GM18508 (cell line): ENCODE results near the gene ERH.

Experiments used
- ATAC-seq: cut with Tn5 transposase; IDR thresholded peaks from one replicate; pipeline ENCODE4 v1.9.1; 2021; ENCODE audit warnings: moderate number of reproducible peaks; ENCODE audit not compliant: insufficient read depth, unreplicated experiment

ERH gene

DNA sequence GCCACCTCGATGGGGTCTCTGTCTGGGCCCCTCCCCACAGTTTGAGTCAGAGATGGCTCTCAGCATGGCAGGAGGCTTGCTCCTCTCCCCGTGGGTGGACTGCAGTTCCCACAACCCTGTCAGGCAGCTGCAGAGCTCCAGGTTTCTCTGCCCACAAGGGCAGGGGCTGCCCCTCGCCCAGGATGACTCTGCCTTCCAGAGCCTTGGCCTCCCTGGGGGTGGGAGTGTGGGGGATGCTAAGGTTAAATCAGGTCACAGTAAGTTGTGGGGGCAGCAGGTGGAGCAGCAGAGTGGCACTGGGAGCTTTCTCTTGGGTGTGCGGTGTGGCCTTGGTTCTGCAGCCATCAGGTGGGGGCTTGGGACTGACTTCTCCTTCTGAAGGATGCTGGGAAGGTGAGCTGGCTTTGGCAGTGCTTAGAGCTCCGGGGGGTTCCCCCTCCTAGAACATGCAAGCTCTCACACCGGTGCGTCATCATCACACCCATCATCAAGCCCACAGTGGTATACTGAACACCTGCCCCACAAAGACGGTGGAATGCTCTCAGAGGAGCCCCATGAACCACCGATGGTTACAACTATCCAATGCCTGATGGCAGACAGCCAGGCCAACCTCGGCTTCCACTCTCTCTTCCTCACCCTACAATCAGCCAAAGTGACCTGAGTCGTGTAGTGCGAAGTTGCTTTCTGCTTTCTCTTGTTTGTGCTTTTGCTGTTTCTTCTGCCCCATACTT, 39.7 kb downstream of the ERH start:
- no peak for ATAC-seq

DNA sequence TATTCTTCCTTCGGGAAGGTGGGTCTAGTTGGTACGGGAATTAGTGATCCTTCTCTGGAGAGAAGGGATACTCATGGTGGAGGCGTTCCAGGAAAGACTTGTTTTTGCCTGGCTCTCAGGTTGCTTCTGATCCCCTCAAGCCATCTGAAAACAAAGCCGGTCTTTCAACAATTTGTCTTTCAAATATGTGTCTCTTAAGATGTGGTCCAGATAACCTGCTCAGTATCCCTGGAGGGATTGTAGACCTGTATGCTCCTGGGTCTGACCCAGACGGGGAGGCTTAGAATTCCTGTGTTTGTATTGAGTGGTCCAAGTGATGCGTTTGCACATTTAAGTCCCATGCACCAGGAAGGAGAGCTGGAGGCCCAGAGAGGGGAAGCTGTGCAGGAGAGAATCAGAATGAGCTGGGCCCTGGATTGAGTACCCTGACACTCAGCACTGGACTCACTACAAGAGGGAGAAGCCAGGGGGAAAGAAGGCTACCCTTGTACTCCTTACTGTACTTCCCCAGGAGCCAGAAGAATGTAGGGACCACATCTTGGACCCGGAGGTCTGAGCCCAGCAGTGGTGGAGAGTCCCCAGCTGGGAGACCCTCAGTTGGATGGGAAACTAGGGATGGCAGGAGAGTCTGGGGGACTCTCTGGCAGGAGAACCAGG, 40.4 kb downstream of the ERH start:
- no peak for ATAC-seq

DNA sequence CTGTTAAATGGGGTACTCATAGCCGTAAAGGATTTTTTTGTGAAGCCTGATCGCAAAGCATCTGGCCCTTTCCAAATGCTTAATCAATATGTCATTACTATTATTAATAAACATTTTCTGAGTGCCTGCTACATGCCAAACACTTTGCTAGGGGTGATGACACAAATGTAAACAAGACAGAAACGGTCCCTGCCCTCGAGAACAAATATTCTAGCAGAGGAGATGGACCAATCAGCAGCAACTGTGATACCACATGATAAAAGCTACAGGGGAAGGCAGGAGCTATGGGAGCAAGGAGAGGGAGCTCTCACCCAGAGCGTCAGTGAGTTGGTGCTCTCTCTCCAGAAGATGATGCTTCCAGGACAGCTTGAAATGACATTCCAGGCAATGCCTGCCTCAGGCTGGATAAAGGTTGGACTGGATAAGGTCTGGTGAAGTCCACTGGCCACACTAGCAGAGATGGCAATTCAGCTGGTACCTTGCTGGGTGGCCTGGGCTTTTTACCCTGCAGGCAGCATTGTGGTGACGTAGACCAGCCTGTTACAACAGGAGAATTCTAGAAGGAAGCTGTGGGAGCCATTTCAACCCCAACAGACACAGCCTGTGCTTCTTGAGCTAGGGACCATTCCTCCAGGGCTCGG, 41.1 kb downstream of the ERH start:
- ATAC-seq = no peak

DNA sequence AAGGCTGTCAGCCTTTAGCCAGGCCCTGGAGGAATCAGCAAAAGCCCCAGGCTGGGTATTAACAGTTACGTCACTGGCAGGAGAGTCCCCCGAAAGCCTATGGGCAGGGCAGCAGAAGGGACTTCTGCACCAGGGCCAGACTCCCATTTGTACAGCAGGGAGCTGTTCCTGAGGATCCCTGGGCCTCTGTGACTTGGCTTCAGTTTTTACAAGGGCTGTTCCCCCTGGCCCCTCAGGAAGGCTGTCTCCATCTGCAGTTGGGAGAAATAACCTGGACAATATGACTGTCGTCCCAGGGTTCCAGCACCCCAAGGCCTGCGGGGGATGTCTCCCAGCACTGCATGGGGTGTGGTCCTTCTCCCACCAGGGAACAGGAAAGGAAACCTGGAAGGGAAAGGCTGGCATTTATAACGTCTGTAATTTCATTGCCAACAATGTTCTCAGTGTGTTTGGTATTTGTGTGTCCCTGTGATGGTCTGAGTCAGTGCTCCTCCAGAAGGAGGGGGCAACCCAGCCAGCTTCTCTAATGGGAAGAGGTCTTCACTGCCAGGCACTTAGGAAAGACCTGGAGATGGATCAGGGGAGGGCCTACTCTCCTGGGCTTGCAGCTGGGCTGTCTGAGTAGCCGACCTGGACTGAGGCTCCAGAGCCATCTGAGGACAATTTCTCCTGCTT, 42.4 kb downstream of the ERH start:
- no peak for ATAC-seq

DNA sequence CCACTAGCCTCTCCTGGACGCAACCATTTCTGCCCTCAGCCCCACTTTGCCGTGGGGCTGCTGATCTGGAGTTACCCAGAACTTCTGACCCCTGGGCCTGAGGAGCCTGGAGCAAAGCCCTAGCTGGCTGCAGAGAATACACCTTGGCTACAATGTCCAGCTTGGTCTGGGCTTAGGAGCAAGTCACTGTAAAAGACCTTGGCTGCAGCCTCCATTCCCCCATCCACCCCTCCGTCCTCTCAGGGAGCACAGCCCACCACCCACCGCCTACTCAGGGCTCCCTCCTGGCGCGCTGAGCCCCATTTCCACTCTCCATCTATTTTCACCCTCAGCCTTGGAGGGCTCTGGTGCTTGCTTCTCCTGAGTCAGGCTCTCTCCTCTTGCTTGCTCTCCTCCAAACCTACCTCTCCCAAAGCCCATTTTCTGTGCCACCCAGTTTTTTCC, 42.9 kb downstream of the ERH start:
- no peak for ATAC-seq

DNA sequence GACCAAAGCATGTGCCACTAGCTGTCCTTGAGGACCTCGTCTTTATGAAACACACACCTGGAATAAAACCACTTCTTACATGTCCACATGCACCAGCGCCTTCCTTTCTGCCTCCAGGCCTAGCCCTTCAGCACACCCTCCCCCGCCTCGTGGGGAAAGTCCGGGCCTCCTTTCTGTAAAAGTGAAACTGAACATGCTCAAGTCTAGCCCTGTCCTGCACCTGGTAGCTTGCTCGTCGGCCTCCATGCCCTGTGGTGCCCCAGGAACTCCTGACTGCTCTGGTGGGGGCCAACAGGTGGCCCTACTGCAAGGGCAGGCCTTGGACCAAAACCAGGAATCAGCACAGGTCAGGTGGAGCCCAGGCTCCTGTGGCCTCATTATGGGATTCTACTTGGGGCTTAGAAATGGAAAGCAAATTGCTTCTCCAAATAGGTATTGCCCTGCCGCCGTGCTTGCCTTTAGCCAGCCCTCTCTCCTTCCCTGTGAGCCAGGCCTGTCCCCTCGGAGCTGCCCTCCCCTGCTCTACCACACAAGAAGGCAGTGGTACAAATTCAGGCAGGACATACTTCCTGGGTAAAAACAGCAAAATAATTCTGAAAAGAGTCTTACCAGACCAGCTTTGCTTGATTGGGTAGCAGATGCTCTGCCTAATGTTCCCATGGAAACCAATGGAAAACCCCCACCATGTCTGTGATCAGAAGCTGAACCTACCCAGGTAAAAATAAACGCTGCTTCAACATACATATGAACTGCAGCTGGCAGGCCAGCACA, 43.5 kb downstream of the ERH start:
- peak; percentile 54 for ATAC-seq

DNA sequence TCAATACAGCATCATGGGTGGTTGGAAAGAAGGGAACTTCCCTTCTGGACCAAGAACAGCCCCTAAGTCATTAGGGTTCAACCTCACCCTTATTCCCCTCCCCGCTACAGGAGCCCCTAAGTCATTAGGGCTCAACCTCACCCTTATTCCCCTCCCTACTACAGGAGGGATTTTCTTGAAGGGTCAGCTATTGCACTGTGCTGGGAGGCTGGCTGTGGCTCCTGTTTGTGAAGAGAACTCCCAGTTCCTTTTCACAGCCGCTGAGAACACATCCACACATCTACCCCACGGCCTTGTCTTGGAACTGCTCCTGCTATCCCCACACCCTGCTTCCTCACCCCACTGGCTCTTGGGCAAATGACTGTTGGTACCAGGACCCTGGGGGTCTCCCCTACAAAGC, 44.9 kb downstream of the ERH start:
- no peak for ATAC-seq

DNA sequence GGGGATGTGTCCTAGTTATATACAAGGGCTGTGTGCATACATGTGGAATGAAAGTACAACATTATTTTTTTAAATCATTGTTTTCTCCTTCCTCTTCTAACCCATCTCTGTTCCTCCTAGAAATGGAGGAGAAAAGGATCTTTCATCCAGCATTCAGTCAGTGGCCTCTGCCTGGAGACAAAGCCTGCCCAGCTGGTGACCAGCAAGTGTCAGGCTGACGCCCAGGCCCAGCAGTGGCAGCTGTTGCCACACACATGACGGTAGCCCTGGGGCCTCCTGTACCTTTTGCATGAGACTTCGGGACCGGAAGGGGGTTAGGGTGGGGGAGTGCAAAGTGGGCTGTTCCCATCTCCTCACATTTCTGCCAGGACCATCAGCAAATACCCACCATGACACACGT, 46.2 kb downstream of the ERH start:
- ATAC-seq = no peak

DNA sequence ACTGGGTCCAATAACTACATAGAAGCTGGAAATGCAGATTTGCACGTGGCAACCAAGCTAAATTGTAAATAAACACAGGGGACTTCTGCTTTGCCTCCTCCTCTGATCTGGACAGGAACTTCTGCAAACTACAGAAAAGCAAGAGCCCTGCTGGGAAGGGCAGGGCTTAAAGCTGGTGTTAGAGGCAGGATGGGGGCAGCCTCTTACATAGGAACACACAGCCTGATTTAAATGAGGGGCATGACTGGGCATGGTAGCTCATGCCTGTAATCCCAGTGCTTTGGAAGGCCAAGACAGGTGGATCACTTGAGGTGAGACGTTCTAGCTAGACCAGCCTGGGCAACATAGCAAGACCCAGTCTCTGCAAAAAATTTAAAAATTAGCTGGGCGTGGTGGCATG, 46.7 kb downstream of the ERH start:
- ATAC-seq = no peak

DNA sequence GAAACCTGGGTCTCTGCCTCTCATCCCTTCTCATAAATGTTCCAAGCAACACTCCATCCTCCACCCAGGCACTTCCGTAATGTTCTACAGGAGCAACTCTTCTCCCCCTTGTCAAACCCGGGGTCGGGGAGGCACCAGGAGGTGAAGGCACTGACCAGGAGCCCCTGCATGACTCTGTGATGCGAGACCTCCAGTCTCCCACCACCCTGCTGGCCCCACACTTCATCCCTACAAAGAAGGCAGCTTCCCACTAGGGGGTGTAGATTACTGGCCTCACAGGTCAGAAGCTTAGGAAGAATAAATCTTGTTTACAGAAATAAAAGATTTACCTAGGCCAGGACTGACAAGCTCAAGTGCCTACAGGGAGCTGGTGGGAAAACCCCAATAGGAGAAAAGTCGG, 47.2 kb downstream of the ERH start:
- no peak for ATAC-seq

DNA sequence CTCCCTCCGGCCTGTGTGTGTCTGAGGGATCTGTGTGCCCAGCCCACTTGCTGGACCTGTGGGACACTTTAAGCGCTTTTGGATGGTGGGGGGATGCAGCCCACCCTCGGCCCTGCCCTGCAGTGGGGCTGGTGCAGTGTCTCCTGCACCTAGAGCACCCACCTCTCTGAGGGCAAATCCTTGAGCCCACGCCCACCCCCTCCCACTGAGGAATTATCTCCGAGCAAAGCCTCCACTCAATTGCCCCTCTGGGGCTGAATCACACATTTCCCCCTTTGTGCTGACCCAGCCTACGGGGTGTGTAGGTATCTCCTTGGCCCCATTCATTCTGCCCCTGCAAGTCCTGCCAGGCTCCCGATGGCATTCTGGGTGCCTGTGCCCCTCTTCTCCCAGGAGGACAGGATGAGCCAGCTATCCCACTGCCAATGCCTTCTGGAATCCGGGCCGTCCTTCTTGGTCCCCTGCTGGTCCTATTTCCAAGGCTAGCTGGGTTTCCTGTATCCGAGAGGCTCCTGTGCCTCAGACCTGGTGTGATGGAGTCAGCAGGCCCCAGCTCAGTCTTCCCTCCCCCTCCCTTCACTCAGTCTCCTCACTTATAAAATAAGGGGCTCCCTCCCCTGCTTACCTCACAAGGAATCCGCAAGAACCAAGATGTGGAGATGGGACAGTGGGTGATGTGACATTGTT, 48.9 kb downstream of the ERH start:
- no peak for ATAC-seq

DNA sequence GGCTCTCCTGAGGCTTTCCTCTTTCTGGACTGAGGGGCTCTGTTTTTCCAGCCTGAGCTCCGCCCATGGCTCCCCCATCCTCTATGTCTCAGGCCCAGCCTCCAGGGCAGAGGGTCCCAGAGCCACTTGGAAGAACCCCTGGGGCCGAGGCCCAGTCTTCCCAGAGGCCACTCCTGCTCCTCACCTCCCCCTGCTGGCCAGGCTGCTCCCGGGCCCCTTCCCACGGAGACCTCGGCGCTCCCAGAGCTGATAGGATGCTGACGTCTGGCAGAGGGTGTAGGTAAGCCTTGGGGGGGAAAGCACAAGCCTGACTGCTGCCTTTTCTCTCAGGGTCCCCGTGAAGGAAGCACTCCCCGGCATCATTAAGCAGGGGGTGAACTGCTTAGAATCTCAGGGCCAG, 51.4 kb downstream of the ERH start:
- no peak for ATAC-seq

DNA sequence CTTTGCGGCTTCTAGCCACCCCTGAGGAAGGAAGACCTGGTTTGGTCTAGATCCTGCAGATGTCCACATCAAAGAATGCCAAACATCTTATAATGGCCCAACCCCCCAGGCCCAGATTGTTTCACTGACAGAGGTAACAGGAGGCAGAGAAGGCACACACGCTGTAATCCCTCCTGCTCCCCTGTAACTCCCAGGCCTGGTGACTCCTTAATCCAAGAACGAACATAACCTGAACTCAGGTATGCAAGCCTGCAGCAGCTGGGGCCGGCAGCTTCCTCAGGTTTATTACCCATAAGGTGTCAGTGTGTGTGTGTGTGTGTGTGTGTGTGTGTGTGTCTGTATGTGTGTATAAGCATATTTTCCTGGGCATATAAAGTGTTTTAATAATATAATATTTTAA, 52.7 kb downstream of the ERH start:
- ATAC-seq = no peak

DNA sequence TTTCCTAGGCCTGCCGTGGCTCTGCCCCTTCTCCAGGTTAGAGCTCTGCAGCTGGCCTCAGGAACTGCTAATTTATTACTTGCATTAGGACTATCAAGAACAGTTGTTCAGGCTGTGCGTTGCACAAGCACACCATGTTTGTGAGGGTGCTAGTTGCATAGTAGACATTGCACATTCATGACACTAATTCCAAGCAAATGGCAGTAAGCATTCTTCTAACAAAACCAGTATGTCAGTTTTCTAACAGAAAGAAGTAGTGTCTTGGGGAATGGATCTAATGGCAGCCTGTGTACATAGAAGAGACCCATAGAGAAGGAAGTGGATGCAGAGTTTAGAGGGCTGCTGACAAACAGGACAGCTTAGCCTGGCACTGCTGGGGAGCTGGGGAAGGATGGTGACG, 53.9 kb downstream of the ERH start:
- no peak for ATAC-seq

DNA sequence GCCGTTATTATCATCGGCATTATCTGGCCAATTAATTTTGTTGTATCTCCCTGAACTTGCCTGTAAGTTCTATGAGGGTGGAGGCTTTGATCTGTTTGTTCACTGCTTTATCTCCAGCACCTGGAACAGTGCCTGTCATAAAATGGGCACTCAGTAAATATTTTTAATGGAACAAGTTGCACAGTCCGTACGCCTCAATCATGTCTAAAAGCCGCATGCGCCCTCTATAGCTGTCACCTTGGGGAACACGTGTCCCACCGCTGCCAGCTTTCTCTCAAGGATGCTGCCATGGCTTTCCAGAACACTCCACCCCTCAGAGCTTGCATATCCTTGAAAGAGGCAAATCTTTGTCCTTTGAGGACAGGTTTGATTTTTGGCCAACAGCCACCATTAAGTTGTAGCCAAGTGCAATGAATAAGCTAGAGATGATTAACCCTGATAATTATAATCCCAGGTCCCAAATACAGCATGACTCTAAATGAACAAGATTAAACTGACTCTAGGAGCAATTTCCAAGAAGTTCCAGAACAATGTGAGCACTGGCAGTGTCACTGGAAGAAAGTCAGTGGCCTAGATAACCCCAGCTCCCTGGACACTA, 55.1 kb downstream of the ERH start:
- no peak for ATAC-seq

DNA sequence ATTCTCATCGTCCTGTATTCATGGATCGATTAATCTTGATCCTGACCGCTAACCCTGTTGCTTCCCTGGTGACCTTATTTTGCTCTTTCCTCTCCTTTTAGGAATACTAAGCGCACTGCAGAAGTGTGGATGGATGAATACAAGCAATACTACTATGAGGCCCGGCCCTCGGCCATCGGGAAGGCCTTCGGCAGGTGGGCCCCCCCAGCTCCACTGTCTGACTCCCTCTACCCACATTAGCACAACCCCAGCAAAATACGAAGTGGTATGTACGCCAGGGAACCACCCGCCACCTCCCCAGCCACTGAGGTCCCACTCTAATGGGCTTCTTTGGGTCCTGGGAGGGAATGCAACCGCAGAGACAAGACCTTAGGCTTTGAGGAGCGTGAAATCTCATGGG, 58.7 kb downstream of the ERH start:
- ATAC-seq = no peak

DNA sequence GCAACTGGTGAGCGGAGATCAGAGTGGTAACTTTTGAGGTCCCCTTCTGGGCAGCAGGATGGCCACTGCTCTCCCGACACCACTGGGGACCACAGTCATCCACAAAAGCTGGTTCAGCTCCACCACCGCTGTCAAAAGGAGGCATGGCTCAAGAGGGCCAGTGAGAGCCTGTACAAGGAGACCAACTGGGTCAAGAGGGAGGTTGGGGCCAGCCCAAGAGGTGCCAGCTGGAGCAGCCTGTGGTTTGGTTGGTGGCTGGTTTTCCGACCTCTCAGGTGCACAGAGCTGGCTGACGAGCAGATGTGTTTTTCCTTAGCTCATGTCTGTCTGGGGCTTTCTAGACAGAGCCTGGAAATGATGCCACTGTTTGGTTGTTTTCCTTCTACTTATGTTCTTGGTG, 60.1 kb downstream of the ERH start:
- ATAC-seq = no peak

DNA sequence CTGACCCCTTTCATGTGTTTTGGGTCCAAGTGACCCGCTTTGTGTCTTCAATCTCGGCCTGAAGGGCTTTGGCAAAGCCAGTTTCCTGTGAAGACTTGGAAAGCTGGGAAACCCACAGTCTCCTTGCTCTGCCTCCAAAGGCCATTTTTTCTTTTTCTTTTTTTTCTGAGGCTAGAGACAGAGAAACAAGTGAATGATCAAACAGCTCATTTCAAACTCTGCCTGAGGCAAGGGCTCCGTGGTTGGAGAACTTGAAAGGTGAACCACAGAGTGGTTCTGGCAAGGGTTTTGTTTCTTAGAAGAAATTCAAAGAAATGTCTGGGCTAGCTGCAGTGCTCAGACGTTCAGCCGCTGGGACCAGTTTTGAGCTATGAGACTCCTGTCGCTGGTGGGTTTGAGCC, 62.7 kb downstream of the ERH start:
- no peak for ATAC-seq

DNA sequence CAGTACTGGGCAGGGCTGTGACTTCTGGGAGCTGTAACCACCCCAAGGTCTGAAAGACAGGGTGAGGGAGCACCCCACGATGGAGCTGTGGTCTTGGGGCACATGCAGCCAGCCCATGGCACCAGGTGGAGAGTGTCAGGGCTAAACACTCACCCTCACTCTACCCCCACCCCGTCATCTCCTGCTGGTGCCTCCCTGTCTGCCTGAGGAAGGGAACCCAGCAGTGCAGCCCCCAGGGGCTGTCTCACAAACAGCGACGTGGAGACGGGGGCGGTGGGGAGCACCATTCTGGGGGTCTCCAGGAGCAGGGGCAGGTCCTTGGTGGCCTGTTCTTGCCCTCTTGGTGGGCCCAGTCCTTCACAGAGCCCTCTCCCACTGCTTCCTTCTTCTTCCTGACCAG, 63.5 kb downstream of the ERH start:
- ATAC-seq = no peak
